HEK293 (cell line): ENCODE results near the gene WDR1.

Source experiments
- CTCF ChIA-PET: fragments of 350-600 bp; formaldehyde crosslinking; extraction: SDS; loops from one replicate; lab custom pipeline; 2021; ENCODE audit warnings: antibody characterized with exemption; lab: Yijun Ruan, JAX
- POLR2A ChIA-PET: fragments of 300-600 bp; formaldehyde crosslinking; extraction: SDS; loops from one replicate; lab custom pipeline; 2020; ENCODE audit warnings: antibody characterized with exemption, inconsistent platforms; lab: Yijun Ruan, JAX
- H3K27ac ChIP-seq: fragments of 200-500 bp; sonication (Bioruptor generic); 2 replicates; pipeline ENCODE4 v1.5.1; 2014; ENCODE audit warnings: low read depth, low read length, control low read depth, inconsistent platforms; ENCODE audit errors: extremely low read depth
- H3K36me3 ChIP-seq, 2 experiments: fragments of 200-500 bp in 1 of 2; sonication (Bioruptor generic) in 1 of 2; 1 replicate in 1 of 2; 2 replicates in 1 of 2; pipeline ENCODE4 v1.5.1; 2014 to 2017; ENCODE audit warnings: inconsistent platforms in 2 of 2, low read length in 2 of 2; ENCODE audit not compliant: control insufficient read depth in 2 of 2, insufficient read depth in 1 of 2
- H3K4me1 ChIP-seq: fragments of 200-500 bp; sonication (Bioruptor generic); 2 replicates; pipeline ENCODE4 v1.5.1; 2014; ENCODE audit warnings: mild to moderate bottlenecking, low read length, inconsistent platforms; ENCODE audit not compliant: control insufficient read depth, insufficient read depth
- H3K4me3 ChIP-seq: 2 replicates; pipeline ENCODE4 v1.5.1; 2011; ENCODE audit warnings: low read depth, mild to moderate bottlenecking, control low read depth, low read length, moderate library complexity
- H3K9me3 ChIP-seq: fragments of 200-500 bp; sonication (Bioruptor generic); 2 replicates; pipeline ENCODE4 v1.5.1; 2014; ENCODE audit warnings: low read depth, low read length, inconsistent platforms; ENCODE audit not compliant: control insufficient read depth, insufficient read depth
- ATF2 ChIP-seq: fragments of 450-650 bp; formaldehyde crosslinking; IDR thresholded peaks from 2 replicates; pipeline ENCODE4 v1.5.1; 2016; ENCODE audit warnings: missing biosample characterization, missing genetic modification characterization, low read depth
- ELK4 ChIP-seq: IDR thresholded peaks from 2 replicates; pipeline ENCODE4 v1.6.1; 2011; ENCODE audit warnings: mild to moderate bottlenecking, low read depth, low read length, borderline replicate concordance
- GFI1B ChIP-seq: fragments of 450-650 bp; formaldehyde crosslinking; IDR thresholded peaks from 2 replicates; pipeline ENCODE4 v1.5.1; 2016; ENCODE audit warnings: missing biosample characterization, missing genetic modification characterization
- PRDM10 ChIP-seq: fragments of 450-650 bp; formaldehyde crosslinking; IDR thresholded peaks from 2 replicates; pipeline ENCODE4 v1.5.1; 2016; ENCODE audit warnings: missing biosample characterization, missing genetic modification characterization
- ZBTB20 ChIP-seq: fragments of 450-650 bp; formaldehyde crosslinking; IDR thresholded peaks from 2 replicates; pipeline ENCODE4 v1.5.1; 2016; ENCODE audit warnings: missing biosample characterization, missing genetic modification characterization
- ZBTB26 ChIP-seq: fragments of 450-650 bp; formaldehyde crosslinking; optimal IDR thresholded peaks from 2 replicates; pipeline ENCODE3; 2016; ENCODE audit warnings: missing biosample characterization, mild to moderate bottlenecking, missing genetic modification characterization
- ZNF112 ChIP-seq: fragments of 450-650 bp; formaldehyde crosslinking; IDR thresholded peaks from 2 replicates; pipeline ENCODE4 v1.5.0; 2017; ENCODE audit warnings: missing biosample characterization, missing genetic modification characterization
- ZNF26 ChIP-seq: fragments of 450-650 bp; formaldehyde crosslinking; IDR thresholded peaks from 2 replicates; pipeline ENCODE4 v1.5.1; 2016; ENCODE audit warnings: missing biosample characterization, missing genetic modification characterization
- ZNF324 ChIP-seq: fragments of 450-650 bp; formaldehyde crosslinking; IDR thresholded peaks from 2 replicates; pipeline ENCODE4 v1.5.1; 2016; ENCODE audit warnings: missing biosample characterization, missing genetic modification characterization
- ZNF335 ChIP-seq: fragments of 450-650 bp; formaldehyde crosslinking; conservative IDR thresholded peaks from 2 replicates; pipeline ENCODE4 v1.5.1; 2016; ENCODE audit warnings: missing biosample characterization, missing genetic modification characterization
- ZNF404 ChIP-seq: fragments of 450-650 bp; formaldehyde crosslinking; IDR thresholded peaks from 2 replicates; pipeline ENCODE4 v1.5.1; 2017; ENCODE audit warnings: missing biosample characterization, missing genetic modification characterization
- ZNF518A ChIP-seq: fragments of 450-650 bp; formaldehyde crosslinking; conservative IDR thresholded peaks from 2 replicates; pipeline ENCODE4 v1.5.1; 2016; ENCODE audit warnings: low read depth, missing biosample characterization, missing genetic modification characterization
- ZNF580 ChIP-seq: fragments of 450-650 bp; formaldehyde crosslinking; IDR thresholded peaks from 2 replicates; pipeline ENCODE4 v1.5.1; 2016; ENCODE audit warnings: missing biosample characterization, missing genetic modification characterization
- ZNF670 ChIP-seq: fragments of 450-650 bp; formaldehyde crosslinking; IDR thresholded peaks from 2 replicates; pipeline ENCODE4 v1.5.1; 2016; ENCODE audit warnings: missing biosample characterization, missing genetic modification characterization, low read depth
- ZNF747 ChIP-seq: fragments of 450-650 bp; formaldehyde crosslinking; IDR thresholded peaks from 2 replicates; pipeline ENCODE4 v1.5.1; 2016; ENCODE audit warnings: missing biosample characterization, missing genetic modification characterization
- ZNF76 ChIP-seq: fragments of 450-650 bp; formaldehyde crosslinking; IDR thresholded peaks from 2 replicates; pipeline ENCODE4; 2016; ENCODE audit warnings: low read depth, missing biosample characterization, missing genetic modification characterization, borderline replicate concordance
- ZSCAN4 ChIP-seq: fragments of 450-650 bp; formaldehyde crosslinking; IDR thresholded peaks from 2 replicates; pipeline ENCODE4 v1.5.1; 2017; ENCODE audit warnings: missing biosample characterization, missing genetic modification characterization

WDR1 gene

GRCh38 chr4:10090467-10091250, 25.9 kb downstream of the WDR1 start:
- CTCF ChIA-PET: no interaction called here
- Histone ChIP-seq H3K4me3 (no peak overlapping the region), H3K4me1 (no peaks in the 10 kb centered on the region), H3K36me3 (peaks cover 0 to 99% of the 10 kb centered on the region in 2 experiments; a peak in 1 of 3 replicates), H3K27ac (no peak overlapping the region), H3K9me3 (no peaks in the 10 kb centered on the region)
- POLR2A ChIA-PET: no interaction called here
- no peak for TF ChIP-seq ZNF747 (tag by site-specific recombination)
- no peak for TF ChIP-seq ZNF335
- TF ChIP-seq ZBTB20 (tag by site-specific recombination): no peak
- no peak for TF ChIP-seq ELK4
- no peak for TF ChIP-seq ZNF324 (tag by site-specific recombination)
- no peak for TF ChIP-seq PRDM10 (tag by site-specific recombination)
- no peak for TF ChIP-seq ZNF404
- no peak for TF ChIP-seq ZNF518A (tag by site-specific recombination)
- TF ChIP-seq ZNF670 (tag by site-specific recombination): no peak
- TF ChIP-seq ZNF26: no peak
- TF ChIP-seq ZBTB26 (tag by site-specific recombination): no peak
- no peak for TF ChIP-seq ZNF76 (tag by site-specific recombination)
- TF ChIP-seq ATF2 (tag by site-specific recombination): no peak
- no peak for TF ChIP-seq ZSCAN4 (tag by site-specific recombination)
- no peak for TF ChIP-seq ZNF112
- no peak for TF ChIP-seq ZNF580 (tag by site-specific recombination)
- no peak for TF ChIP-seq GFI1B (tag by site-specific recombination)
